ENCODE results near the gene SORCS3. TPM values are rescaled to one million over a fixed set of nuclear protein-coding genes. Genes with fewer than 3 reads are reported as not detected.
A peak's percentile ranks its signal among the peaks of the same experiment; 100 is the strongest.
"Not testable (repeated sequence)": the region's sequence is repeated elsewhere in the genome, so short reads cannot be mapped to it uniquely, and the experiment has no call there.

The SORCS3 gene
- total and polyA plus RNA-seq, 9 of the 15 experiments (the other 6 are each of a cell fraction or from before 2014, with no cell fraction given): not detected

GRCh38 chr10:104711302-104711721 lies 70.2 kb downstream of the SORCS3 start:
- 0% methylated on average over 3 of the region's 3 CpGs for WGBS (ENCODE audit: insufficient coverage, low coverage, missing lambda C conversion rate)
- no peaks in the 10 kb centered on the region for H3K4me1 ChIP-seq (replicated peaks in 1 of 2; ENCODE audit: control insufficient read depth in 2 of 2, insufficient read depth in 2 of 2, low read length in 2 of 2)
- CTCF ChIA-PET (ENCODE audit: low intra/inter-chr PET ratio): no interaction called here
- no peaks in the 10 kb centered on the region for H3K79me2 ChIP-seq (ENCODE audit: control insufficient read depth, insufficient read depth, low read length)
- DNase-seq (ENCODE audit: extremely low read depth in 1 of 4, low spot score in 3 of 4) (no peak), FAIRE-seq (no peak), ATAC-seq (no peak)
- no peaks in the 10 kb centered on the region for H3K27me3 ChIP-seq (ENCODE audit: control insufficient read depth in 2 of 2, insufficient read depth in 2 of 2, low read length in 2 of 2)
- H2AFZ ChIP-seq (ENCODE audit: low read depth, low read length): no peak overlapping the region
- H3K4me3 ChIP-seq: no peak overlapping the region
- in situ Hi-C loops (cut with MboI): no loop called here
- intact Hi-C loops (cut with micrococcal nuclease): no loop called here
- H3K9ac ChIP-seq (ENCODE audit: insufficient read depth in 1 of 2, low read depth in 2 of 2, low read length in 2 of 2): no peak overlapping the region
- TF ChIP-seq ZNF584 (CRISPR knock-in tag; IDR thresholded peaks at IDR 0.05; ENCODE audit: low read depth) (no peak), MEIS2 (IDR thresholded peaks at IDR 0.05; ENCODE audit: partially characterized antibody) (peak; percentile 5), HMGXB4 (CRISPR knock-in tag; IDR thresholded peaks at IDR 0.05) (no peak), CTBP1 (IDR thresholded peaks at IDR 0.05; ENCODE audit: borderline replicate concordance) (no peak), GABPA (tag; conservative IDR thresholded peaks at IDR 0.05; ENCODE audit: low read depth) (no peak), HEY1 (CRISPR knock-in tag; IDR thresholded peaks at IDR 0.05; ENCODE audit: borderline replicate concordance) (no peak), ARID2 (IDR thresholded peaks at IDR 0.05) (no peak), SRF (CRISPR knock-in tag; IDR thresholded peaks at IDR 0.05) (no peak), ZBTB9 (CRISPR knock-in tag; IDR thresholded peaks at IDR 0.05) (no peak)
- no peaks in the 10 kb centered on the region for H4K20me1 ChIP-seq (replicated peaks; ENCODE audit: control insufficient read depth, insufficient read depth, low read length)
- POLR2A ChIA-PET: no interaction called here
- no peaks in the 10 kb centered on the region for H3K9me3 ChIP-seq (replicated peaks; ENCODE audit: control insufficient read depth, insufficient read depth, low read depth, low read length)
- H3K4me2 ChIP-seq (ENCODE audit: insufficient read depth, low read length): no peak overlapping the region
- no peaks in the 10 kb centered on the region for H3K9me1 ChIP-seq (ENCODE audit: control insufficient read depth, insufficient read depth, low read length)
- no TSS peak for BruUV-seq (replicated peaks)
- H3K36me3 ChIP-seq (ENCODE audit: control insufficient read depth, insufficient read depth, low read length): no peaks in the 10 kb centered on the region
- H3K27ac ChIP-seq (ENCODE audit: extremely low read depth, low read depth, low read length): no peak overlapping the region

GRCh38 chr10:104730593-104730992 lies 89.5 kb downstream of the SORCS3 start:
- H3K4me3 ChIP-seq; H3K79me2 ChIP-seq (ENCODE audit: control insufficient read depth, insufficient read depth, low read length); ATAC-seq; in situ Hi-C loops (cut with MboI); H3K4me1 ChIP-seq (replicated peaks in 1 of 2; ENCODE audit: control insufficient read depth in 2 of 2, insufficient read depth in 2 of 2, low read length in 2 of 2); H3K9me3 ChIP-seq (replicated peaks; ENCODE audit: control insufficient read depth, insufficient read depth, low read depth, low read length); FAIRE-seq; H3K36me3 ChIP-seq (ENCODE audit: control insufficient read depth, insufficient read depth, low read length); H2AFZ ChIP-seq (ENCODE audit: low read depth, low read length); H3K9ac ChIP-seq (ENCODE audit: insufficient read depth in 1 of 2, low read depth in 2 of 2, low read length in 2 of 2); H4K20me1 ChIP-seq (replicated peaks; ENCODE audit: control insufficient read depth, insufficient read depth, low read length); H3K4me2 ChIP-seq (ENCODE audit: insufficient read depth, low read length); intact Hi-C loops (cut with micrococcal nuclease); H3K27ac ChIP-seq (ENCODE audit: extremely low read depth, low read depth, low read length); H3K27me3 ChIP-seq (ENCODE audit: control insufficient read depth in 2 of 2, insufficient read depth in 2 of 2, low read length in 2 of 2); BruUV-seq (replicated peaks); DNase-seq (ENCODE audit: extremely low read depth in 1 of 4, low spot score in 3 of 4); CTCF ChIA-PET (ENCODE audit: low intra/inter-chr PET ratio); H3K9me1 ChIP-seq (ENCODE audit: control insufficient read depth, insufficient read depth, low read length): not testable (repeated sequence)
- 0% methylated on average over 1 of the region's 2 CpGs for WGBS (ENCODE audit: insufficient coverage, low coverage, missing lambda C conversion rate)
- POLR2A ChIA-PET: interaction anchor here (0.7 kb wide), 1 partner anchor 232 kb away, joined by 3 read pairs; no protein-coding TSS in a partner anchor

Measured in K562 (cell line).